IMR-90 (cell line): ENCODE measurements around the gene KPNA3. TPM values are rescaled to one million over a fixed set of nuclear protein-coding genes. Genes with fewer than 3 reads are reported as not detected.

Source experiments
- ATAC-seq: fragments of 200-7000 bp; cut with Tn5 transposase; 2 replicates; pipeline ENCODE4 v1.9.1; 2020; ENCODE audit warnings: low read depth, mild to moderate bottlenecking, moderate library complexity
- BruUV-seq: library from RNA; stranded (reverse); fragments of 400-500 nt; replicated peaks from 2 replicates; lab custom pipeline; 2021; lab: Mats Ljungman, UMichigan
- CTCF ChIA-PET: fragments of 300-600 bp; formaldehyde crosslinking; extraction: SDS; loops from one replicate; lab custom pipeline; 2021; ENCODE audit warnings: antibody characterized with exemption; lab: Yijun Ruan, JAX
- POLR2A ChIA-PET: fragments of 300-600 bp; sonication (Branson Sonifier 250); formaldehyde crosslinking; loops from one replicate; lab custom pipeline; 2022; ENCODE audit warnings: antibody characterized with exemption; ENCODE audit not compliant: unreplicated experiment; lab: Charles Lee
- DNase-seq: peaks from one replicate; pipeline ENCODE4 v3.0.0; 2013
- H2AFZ ChIP-seq: replicated peaks from 2 replicates; pipeline ENCODE3; 2013; ENCODE audit warnings: low read length, mild to moderate bottlenecking; ENCODE audit not compliant: poor library complexity
- H2AK5ac ChIP-seq: 2 replicates; pipeline ENCODE4 v1.6.1; 2013; ENCODE audit warnings: low read depth, low read length, inconsistent platforms
- H2AK9ac ChIP-seq: replicated peaks from 2 replicates; pipeline ENCODE3; 2013; ENCODE audit warnings: mild to moderate bottlenecking, low read depth, low read length, moderate library complexity; ENCODE audit not compliant: poor library complexity
- H2BK120ac ChIP-seq: 2 replicates; pipeline ENCODE4 v1.6.1; 2013; ENCODE audit warnings: low read depth, low read length, inconsistent platforms
- H2BK15ac ChIP-seq: 3 replicates; pipeline ENCODE4 v1.6.1; 2013; ENCODE audit warnings: low read depth, low read length, inconsistent platforms
- H2BK20ac ChIP-seq: 2 replicates; pipeline ENCODE4 v1.6.1; 2013; ENCODE audit warnings: low read depth, mild to moderate bottlenecking, inconsistent platforms, low read length, moderate library complexity
- H2BK5ac ChIP-seq: 2 replicates; pipeline ENCODE4 v1.6.1; 2013; ENCODE audit warnings: mild to moderate bottlenecking, low read depth, low read length, inconsistent platforms; ENCODE audit not compliant: poor library complexity, severe bottlenecking
- H3K14ac ChIP-seq: replicated peaks from 2 replicates; pipeline ENCODE4 v1.6.1; 2013; ENCODE audit warnings: low read depth, low read length, inconsistent platforms
- H3K18ac ChIP-seq: 2 replicates; pipeline ENCODE4 v1.6.1; 2013; ENCODE audit warnings: low read depth, low read length, control low read depth
- H3K23ac ChIP-seq: 2 replicates; pipeline ENCODE4 v1.6.1; 2013; ENCODE audit warnings: low read depth, low read length, inconsistent platforms
- H3K27ac ChIP-seq: 2 replicates; pipeline ENCODE4 v1.5.1; 2013; ENCODE audit warnings: mild to moderate bottlenecking, control low read depth, low read length; ENCODE audit not compliant: insufficient read depth
- H3K27me3 ChIP-seq: 2 replicates; pipeline ENCODE4 v1.6.1; 2013; ENCODE audit warnings: low read length; ENCODE audit not compliant: control insufficient read depth, insufficient read depth
- H3K36me3 ChIP-seq: 2 replicates; pipeline ENCODE4 v1.6.1; 2013; ENCODE audit warnings: low read length, mixed read lengths; ENCODE audit not compliant: control insufficient read depth, insufficient read depth
- H3K4ac ChIP-seq: 2 replicates; pipeline ENCODE4 v1.6.1; 2013; ENCODE audit warnings: low read depth, low read length, inconsistent platforms
- H3K4me1 ChIP-seq: 2 replicates; pipeline ENCODE4 v1.6.1; 2013; ENCODE audit warnings: low read length, mixed read lengths; ENCODE audit not compliant: control insufficient read depth, insufficient read depth
- H3K4me2 ChIP-seq: 2 replicates; pipeline ENCODE4 v1.6.1; 2013; ENCODE audit warnings: low read depth, mild to moderate bottlenecking, control low read depth, low read length, moderate library complexity
- H3K4me3 ChIP-seq: 2 replicates; pipeline ENCODE4 v1.5.1; 2013; ENCODE audit warnings: low read depth, mild to moderate bottlenecking, control low read depth, low read length, moderate library complexity; ENCODE audit not compliant: insufficient read depth
- H3K56ac ChIP-seq: 2 replicates; pipeline ENCODE4 v1.6.1; 2013; ENCODE audit warnings: low read length, inconsistent platforms; ENCODE audit not compliant: insufficient read depth; ENCODE audit errors: extremely low read depth
- H3K79me1 ChIP-seq, 2 experiments: 2 replicates each; pipeline ENCODE4 v1.6.1; 2013; ENCODE audit warnings: low read length in 2 of 2, inconsistent platforms in 1 of 2, low read depth in 1 of 2
- H3K9ac ChIP-seq: 2 replicates; pipeline ENCODE4 v1.6.1; 2013; ENCODE audit warnings: low read depth, low read length, control low read depth
- H3K9me1 ChIP-seq: 2 replicates; pipeline ENCODE4 v1.6.1; 2013; ENCODE audit warnings: low read length, inconsistent platforms; ENCODE audit not compliant: insufficient read depth
- H3K9me3 ChIP-seq: 2 replicates; pipeline ENCODE4 v1.6.1; 2013; ENCODE audit warnings: low read length; ENCODE audit not compliant: control insufficient read depth, insufficient read depth
- H4K20me1 ChIP-seq: 2 replicates; pipeline ENCODE4 v1.6.1; 2013; ENCODE audit warnings: low read length, inconsistent platforms; ENCODE audit not compliant: insufficient read depth
- H4K5ac ChIP-seq: 2 replicates; pipeline ENCODE4 v1.6.1; 2013; ENCODE audit warnings: mild to moderate bottlenecking, low read depth, low read length, control low read depth
- H4K8ac ChIP-seq, 2 experiments: 2 replicates each; pipeline ENCODE4 v1.6.1; 2013; ENCODE audit warnings: low read depth in 2 of 2, low read length in 2 of 2, control low read depth in 1 of 2, inconsistent platforms in 1 of 2
- H4K91ac ChIP-seq: 2 replicates; pipeline ENCODE4 v1.6.1; 2013; ENCODE audit warnings: low read depth, low read length, inconsistent platforms; ENCODE audit not compliant: insufficient read depth
- CHD1 ChIP-seq: IDR thresholded peaks from 2 replicates; pipeline ENCODE4 v1.6.1; 2012; ENCODE audit warnings: low read depth, low read length, improper control_type of control experiment
- CTCF ChIP-seq: conservative IDR thresholded peaks from 2 replicates; pipeline ENCODE4 v1.5.1; 2012; ENCODE audit warnings: mild to moderate bottlenecking, low read depth, low read length, improper control_type of control experiment
- ELK1 ChIP-seq: fragments of 150-350 bp; IDR thresholded peaks from 2 replicates; pipeline ENCODE4 v1.6.1; 2016; ENCODE audit warnings: low read depth, mild to moderate bottlenecking, low read length, moderate library complexity, borderline replicate concordance
- MAFK ChIP-seq: IDR thresholded peaks from 2 replicates; pipeline ENCODE4 v1.6.1; 2012; ENCODE audit warnings: low read depth, low read length, improper control_type of control experiment
- MXI1 ChIP-seq: IDR thresholded peaks from 2 replicates; pipeline ENCODE4 v1.6.1; 2012; ENCODE audit warnings: low read depth, mild to moderate bottlenecking, low read length, moderate library complexity, borderline replicate concordance
- POLR2A ChIP-seq: IDR thresholded peaks from 2 replicates; pipeline ENCODE4 v1.6.1; 2012; ENCODE audit warnings: mild to moderate bottlenecking, low read depth, low read length
- WGBS, 2 experiments: methylation state at CpG; one replicate each; pipeline versions ENCODE4 v1.1.5 to v1.1.7; 2013; ENCODE audit warnings: missing lambda C conversion rate in 2 of 2; ENCODE audit not compliant: insufficient read length in 1 of 2; ENCODE audit errors: extremely low coverage in 2 of 2; 5-methylcytosine and 5-hydroxymethylcytosine counted together
- dilution Hi-C: fragments of 300-500 bp; cut with HindIII; formaldehyde crosslinking; loops from one replicate; pipeline ENCODE4 v1.14.3; 2018; ENCODE audit warnings: low sequenced_read_pairs; ENCODE audit not compliant: unreplicated experiment
- in situ Hi-C: fragments of 300-500 bp; cut with MboI; formaldehyde crosslinking; loops from 3 replicates; pipeline ENCODE4 v1.14.3; 2019; ENCODE audit warnings: low sequenced_read_pairs, inconsistent platforms, mixed read lengths
- intact Hi-C: fragments of 100-400 bp; cut with micrococcal nuclease; formaldehyde crosslinking; loops from 2 replicates; pipeline ENCODE4 v1.10.0; 2022
- polyA plus RNA-seq, 3 experiments: library from polyadenylated mRNA; depleted of rRNA; stranded (reverse); fragments of >200 nt; gene quantifications; 2 replicates each; pipeline ENCODE4 v1.2.3, GENCODE V29; 2012; ENCODE audit warnings: low replicate concordance in 1 of 3
- total RNA-seq: library from RNA; depleted of rRNA; stranded (reverse); fragments of >200 nt; gene quantifications from 2 replicates; pipeline ENCODE4 v1.2.3, GENCODE V29; 2012

Gene KPNA3
- total and polyA plus RNA-seq, 2 of the 4 experiments (the other 2 are of a cell fraction): 25.3 to 48.6 TPM

GRCh38 chr13:49821216-49822009, 28.9 kb upstream of the KPNA3 start:
- H4K20me1 ChIP-seq: no peaks in the 10 kb centered on the region
- H4K5ac ChIP-seq: no peak overlapping the region
- no peak overlapping the region for H3K9ac ChIP-seq
- ATAC-seq (no peak), DNase-seq (no peak)
- H3K4me2 ChIP-seq: no peak overlapping the region
- no peak overlapping the region for H2BK20ac ChIP-seq
- H3K14ac ChIP-seq: no peak overlapping the region
- H3K36me3 ChIP-seq: no peaks in the 10 kb centered on the region
- dilution Hi-C loops: no loop called here
- H3K56ac ChIP-seq: no peak overlapping the region
- CTCF ChIA-PET: no interaction called here
- H3K9me1 ChIP-seq: peaks cover 2% of the 10 kb centered on the region; the same call in 1 of the 2 replicates
- no peak overlapping the region for H2AK9ac ChIP-seq
- intact Hi-C loops: no loop called here
- H3K9me3 ChIP-seq: no peaks in the 10 kb centered on the region
- no peak overlapping the region for H3K18ac ChIP-seq
- no peaks in the 10 kb centered on the region for H3K79me1 ChIP-seq
- in situ Hi-C loops: no loop called here
- no peak overlapping the region for H2BK15ac ChIP-seq
- H2BK5ac ChIP-seq: no peak overlapping the region
- H4K8ac ChIP-seq: no peak overlapping the region
- no peak overlapping the region for H3K4me3 ChIP-seq
- H4K91ac ChIP-seq: no peak overlapping the region; the same call in 1 of the 2 replicates
- BruUV-seq: no TSS peak
- POLR2A ChIA-PET: no interaction called here
- H3K27me3 ChIP-seq: peaks cover 2% of the 10 kb centered on the region; the same call in 1 of the 2 replicates
- H3K27ac ChIP-seq: no peak overlapping the region
- WGBS, 2 experiments: 71% methylated on average over 1 of the region's 5 CpGs; no CpG with 5 or more reads in 1 of the 2 experiments
- no peak overlapping the region for H2BK120ac ChIP-seq
- H2AFZ ChIP-seq: no peak overlapping the region
- no peak for TF ChIP-seq MAFK
- no peak for TF ChIP-seq ELK1
- TF ChIP-seq CHD1: no peak
- no peak for TF ChIP-seq POLR2A
- TF ChIP-seq CTCF: no peak
- no peak for TF ChIP-seq MXI1
- H3K4me1 ChIP-seq: no peaks in the 10 kb centered on the region
- H3K4ac ChIP-seq: no peak overlapping the region
- no peak overlapping the region for H2AK5ac ChIP-seq
- H3K23ac ChIP-seq: no peak overlapping the region
